HG02759 (cell line): ENCODE results near the gene RORB.
A peak's percentile ranks its signal among the peaks of the same experiment; 100 is the strongest.

Source experiments
- ATAC-seq: cut with Tn5 transposase; IDR thresholded peaks from one replicate; pipeline ENCODE4 v1.9.1; 2021; ENCODE audit warnings: mild to moderate bottlenecking, moderate library complexity; ENCODE audit not compliant: unreplicated experiment

Gene RORB

DNA sequence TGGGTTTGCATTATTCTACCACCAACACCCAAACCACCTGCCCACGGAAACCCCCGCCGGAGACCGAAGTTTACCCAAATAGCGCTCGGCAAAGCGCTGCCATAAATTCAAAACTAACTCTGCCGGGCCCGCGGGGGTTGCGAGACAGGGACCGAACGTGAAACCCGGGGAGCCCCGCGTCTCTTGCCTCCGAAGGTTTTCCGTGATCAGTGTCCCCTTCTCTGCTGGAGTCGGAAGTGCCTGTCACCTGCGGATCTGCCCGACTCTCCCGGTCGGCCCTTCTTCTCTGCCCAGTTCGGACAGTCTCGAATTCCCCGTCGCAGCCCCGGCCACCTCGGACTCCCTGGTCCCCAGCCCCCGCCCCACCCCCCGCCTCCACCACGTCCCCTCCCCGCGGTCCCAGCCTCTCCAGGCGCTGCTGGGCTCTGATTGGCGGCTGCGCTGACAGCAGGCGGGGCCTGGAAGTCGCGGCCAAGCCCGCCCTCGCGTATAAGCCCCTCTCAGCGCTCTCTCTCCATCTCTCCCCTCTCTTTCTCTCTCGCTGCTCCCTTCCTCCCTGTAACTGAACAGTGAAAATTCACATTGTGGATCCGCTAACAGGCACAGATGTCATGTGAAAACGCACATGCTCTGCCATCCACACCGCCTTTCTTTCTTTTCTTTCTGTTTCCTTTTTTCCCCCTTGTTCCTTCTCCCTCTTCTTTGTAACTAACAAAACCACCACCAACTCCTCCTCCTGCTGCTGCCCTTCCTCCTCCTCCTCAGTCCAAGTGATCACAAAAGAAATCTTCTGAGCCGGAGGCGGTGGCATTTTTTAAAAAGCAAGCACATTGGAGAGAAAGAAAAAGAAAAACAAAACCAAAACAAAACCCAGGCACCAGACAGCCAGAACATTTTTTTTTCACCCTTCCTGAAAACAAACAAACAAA lies at the start of gene RORB:
TSS of gene RORB (plus strand) at position 517 of the 929 bp plus-strand sequence. CDS start 642 bp downstream, outside the sequence.
- peak; percentile 93 for ATAC-seq

DNA sequence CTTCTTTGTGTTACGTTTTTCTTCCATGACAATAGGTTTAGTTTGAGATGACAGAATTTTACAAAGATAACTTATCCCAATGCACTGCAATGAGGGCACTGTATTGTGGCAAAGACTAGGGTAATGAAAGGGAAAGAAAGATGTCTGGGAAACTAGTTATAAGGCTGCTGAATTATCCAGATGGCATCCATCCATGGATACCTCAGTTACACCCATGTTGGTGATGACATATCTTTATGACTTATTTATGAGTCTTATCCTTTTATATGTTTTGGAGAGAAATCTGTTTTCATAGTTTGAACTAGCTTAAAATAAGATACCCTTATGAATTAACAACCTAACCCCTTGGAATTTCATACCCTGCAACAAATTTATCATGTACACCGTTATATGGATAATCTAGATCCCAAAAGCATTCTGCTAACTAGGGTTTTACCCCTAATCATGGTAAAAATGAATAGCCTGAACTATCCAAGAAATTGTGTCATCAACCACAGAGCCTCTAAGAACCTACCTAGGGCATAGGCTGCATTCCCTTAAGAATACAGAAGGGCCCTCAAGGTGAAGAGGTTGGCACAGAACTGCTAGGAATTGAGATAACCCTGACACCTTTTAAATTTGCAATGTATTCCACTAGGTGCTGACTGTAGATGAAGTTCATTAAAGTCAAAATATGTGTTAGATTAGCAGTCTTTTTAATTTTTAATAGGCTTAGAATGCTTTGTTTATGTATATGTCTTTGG lies 49.5 kb upstream of the RORB start:
- ATAC-seq = no peak

- no peak for ATAC-seq
Observed at GRCh38 chr9:74449060-74449459, 48.1 kb upstream of the RORB start.

DNA sequence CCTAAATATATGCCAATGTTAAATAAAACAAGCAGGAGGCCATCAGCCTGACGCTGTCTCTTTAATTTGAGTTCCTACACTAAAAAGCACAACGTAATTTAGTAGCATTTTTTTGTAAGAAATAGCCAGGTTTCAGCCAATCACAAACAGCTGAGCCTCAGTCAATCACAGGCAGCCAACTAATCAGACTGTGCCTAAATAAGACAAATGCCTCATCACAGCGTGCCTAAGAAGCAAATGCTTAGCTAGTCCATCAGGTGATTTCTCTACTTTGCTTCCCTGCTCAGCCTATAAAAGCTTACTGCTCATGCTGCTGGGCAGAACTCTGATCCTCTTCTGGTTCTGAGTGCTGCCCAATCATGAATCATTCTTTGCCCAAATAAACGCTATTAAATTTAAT lies 38.3 kb upstream of the RORB start:
- no peak for ATAC-seq

- ATAC-seq = no peak
Observed at GRCh38 chr9:74463825-74464224, 33.3 kb upstream of the RORB start.

DNA sequence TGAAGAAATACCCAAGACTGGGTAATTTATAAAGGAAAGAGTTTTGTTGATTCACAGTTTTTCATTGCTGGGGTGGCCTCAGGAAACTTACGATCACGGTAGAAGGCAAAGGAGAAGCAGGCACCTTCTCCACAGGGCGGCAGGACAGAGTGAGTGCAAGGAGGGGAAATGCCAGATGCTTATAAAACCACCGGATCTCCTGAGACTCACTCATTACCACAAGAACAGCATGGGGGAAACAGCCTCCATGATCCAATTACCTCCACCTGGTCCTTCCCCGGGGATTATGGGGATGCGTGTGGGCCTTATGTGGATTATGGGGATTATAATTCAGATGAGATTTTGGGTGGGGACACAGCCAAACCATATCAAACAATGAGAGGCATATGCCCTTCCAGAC lies 18.5 kb upstream of the RORB start:
- no peak for ATAC-seq

- no peak for ATAC-seq
Observed at GRCh38 chr9:74479711-74480110, 17.4 kb upstream of the RORB start.

GRCh38 chr9:74487395-74487794 lies 9.7 kb upstream of the RORB start:
- no peak for ATAC-seq

- no peak for ATAC-seq
Observed at GRCh38 chr9:74493512-74493911, 3.6 kb upstream of the RORB start.

DNA sequence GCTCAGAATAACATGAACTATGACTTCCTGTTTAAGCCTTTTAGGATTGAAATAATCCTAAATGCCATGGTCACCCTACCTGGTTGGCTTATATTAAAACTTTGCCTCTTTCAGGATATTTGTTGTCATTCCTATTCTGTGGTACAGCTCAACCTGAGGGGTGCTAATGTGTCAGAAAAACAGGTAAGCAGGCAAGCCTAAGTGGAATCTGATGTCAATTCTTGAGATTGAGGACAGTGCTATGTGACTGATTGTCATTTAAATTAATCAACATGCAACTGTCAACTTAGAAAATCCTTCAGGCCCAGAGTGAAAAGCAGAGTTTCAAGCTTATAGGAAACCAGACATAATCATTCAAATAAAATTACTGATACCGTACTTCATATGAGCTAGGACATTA lies 2.6 kb upstream of the RORB start:
- ATAC-seq = no peak

- no peak for ATAC-seq
Observed at GRCh38 chr9:74496406-74496805, 729 bp upstream of the RORB start.

DNA sequence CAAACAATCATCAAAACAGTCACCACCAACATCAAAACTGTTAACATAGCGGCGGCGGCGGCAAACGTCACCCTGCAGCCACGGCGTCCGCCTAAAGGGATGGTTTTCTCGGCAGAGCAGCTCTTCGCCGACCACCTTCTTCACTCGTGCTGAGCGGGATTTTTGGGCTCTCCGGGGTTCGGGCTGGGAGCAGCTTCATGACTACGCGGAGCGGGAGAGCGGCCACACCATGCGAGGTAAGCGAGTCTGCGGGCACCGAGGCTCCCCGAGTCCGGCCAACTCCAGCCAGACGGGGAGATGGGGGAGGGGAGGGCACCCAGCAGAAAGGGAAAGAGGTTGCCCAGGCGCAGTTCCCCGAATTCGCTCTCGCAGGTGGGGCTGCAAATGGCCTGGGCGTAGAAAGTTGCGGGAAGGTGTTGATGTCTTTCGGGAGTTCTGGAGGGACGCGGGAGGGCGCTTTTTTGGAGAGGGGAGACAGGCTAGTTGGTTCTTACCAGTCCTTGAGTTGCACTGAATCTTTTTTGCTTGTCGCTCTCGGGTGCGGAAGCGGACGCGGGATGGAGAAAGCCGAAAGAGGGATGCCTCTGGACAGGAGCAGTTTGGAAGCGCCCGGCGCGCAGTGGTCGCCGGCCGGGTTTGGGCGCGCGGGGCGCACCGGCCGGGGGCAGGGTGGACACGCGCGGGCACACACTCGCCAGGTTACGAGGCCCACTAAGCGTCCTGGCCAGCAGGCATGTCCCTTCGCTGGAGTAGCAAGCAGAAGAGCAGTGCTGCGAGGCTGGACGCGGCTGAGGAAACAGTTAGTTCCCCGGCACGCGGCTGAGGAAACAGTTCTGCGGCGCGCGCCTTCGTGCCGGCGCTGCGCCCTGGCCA lies 849 bp downstream of the RORB start:
- peak; percentile 22 for ATAC-seq

GRCh38 chr9:74498621-74499095 lies 1.5 kb downstream of the RORB start:
- ATAC-seq = no peak

- ATAC-seq = no peak
Observed at GRCh38 chr9:74499111-74499601, 2.0 kb downstream of the RORB start.

DNA sequence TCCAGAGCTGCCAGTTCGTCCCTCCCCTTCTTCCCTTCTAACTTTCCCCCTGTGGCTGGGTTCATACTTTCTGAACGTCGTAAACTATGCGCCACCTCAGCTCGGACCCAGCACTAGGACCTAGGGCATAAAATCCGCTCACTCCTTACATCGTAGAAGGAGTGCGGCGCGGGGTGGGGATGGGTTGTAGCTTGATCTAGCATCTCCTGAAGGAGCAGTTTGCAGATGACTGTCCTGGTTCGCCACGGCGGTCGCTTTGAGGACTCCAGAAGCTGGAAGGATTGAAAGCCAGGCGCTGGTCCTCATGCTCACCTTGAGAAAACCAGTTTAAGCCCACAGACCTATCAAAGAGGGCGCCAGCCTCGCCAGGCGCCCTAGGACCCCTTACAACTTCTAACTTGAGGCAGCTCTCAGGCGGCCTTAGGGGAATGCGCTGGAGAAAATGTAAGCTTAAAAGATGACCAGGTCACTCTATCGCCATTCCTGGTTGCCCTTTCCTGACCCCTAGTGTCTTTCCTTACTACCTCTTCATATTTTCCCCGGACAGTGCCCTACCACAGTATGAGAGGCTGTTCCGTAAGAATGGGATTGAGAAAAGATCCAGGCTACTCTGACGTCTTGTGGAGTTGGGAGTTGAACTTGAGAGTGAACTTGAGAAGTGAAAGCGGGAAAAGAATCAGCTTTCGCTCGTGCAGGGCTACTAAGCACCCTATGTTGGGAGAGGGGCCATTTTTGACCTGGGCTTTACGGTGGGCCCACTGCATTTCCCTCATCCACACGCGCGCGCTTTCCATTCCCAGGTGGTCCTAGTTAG lies 2.8 kb downstream of the RORB start:
- ATAC-seq = no peak

GRCh38 chr9:74500584-74500924 lies 3.4 kb downstream of the RORB start:
- ATAC-seq = no peak

DNA sequence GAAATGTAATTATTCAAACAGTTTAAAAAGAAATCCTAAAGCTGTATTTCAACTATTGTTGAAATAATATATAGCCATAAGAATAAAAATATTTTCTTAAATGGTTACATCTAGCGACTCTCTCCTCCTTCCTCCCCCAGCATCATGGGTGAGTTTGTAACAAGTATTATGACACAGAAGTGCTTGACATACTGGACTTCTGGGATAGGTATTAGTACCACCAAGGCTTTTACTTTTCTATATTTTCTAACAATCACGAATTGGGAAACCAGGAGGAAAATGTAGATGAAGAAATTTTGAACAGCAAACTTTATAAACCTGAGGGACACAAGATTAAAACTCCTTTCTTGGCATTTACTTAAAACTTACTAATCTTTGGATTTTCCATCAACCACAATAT lies 4.4 kb downstream of the RORB start:
- ATAC-seq = no peak

GRCh38 chr9:74503219-74503618 lies 6.1 kb downstream of the RORB start:
- no peak for ATAC-seq

DNA sequence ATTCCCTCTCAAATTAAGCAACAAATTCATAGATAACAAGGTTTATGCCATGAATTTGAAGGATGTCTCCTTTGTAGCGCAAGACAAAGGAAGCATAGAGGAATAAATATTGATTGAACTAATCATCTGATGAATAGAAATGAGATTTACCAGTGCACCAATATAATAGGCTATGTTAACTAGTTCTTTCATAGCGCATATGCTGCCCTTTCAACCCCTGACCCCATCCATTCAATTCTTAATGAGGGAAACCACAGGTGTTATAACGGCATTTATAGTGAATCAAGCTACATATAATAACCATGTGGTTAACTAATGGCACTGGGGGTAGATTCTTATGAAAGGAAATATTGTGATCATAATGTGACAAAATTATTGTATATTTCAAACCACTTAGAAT lies 6.5 kb downstream of the RORB start:
- no peak for ATAC-seq

DNA sequence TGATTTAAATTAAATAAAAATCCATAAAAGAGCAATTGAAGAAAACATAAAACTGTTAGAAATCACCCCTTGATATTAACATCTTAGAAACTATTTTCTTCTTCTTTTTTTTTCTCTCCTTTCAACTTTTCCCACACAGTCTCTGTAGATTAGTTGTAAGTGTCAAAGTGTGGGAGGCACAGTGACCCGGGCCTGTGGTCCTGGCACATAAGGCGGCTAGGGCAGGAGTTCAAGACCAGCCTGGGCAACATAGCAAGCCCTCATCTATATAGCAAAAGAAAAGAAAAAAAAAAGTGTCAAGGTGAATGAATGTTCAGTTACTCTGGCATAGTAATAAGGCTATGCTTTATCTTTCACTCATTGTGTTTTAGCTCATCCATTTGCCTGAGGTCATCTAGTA lies 14.2 kb downstream of the RORB start:
- ATAC-seq = no peak
